ENCODE data around the gene PRRT1B.

Gene PRRT1B

DNA sequence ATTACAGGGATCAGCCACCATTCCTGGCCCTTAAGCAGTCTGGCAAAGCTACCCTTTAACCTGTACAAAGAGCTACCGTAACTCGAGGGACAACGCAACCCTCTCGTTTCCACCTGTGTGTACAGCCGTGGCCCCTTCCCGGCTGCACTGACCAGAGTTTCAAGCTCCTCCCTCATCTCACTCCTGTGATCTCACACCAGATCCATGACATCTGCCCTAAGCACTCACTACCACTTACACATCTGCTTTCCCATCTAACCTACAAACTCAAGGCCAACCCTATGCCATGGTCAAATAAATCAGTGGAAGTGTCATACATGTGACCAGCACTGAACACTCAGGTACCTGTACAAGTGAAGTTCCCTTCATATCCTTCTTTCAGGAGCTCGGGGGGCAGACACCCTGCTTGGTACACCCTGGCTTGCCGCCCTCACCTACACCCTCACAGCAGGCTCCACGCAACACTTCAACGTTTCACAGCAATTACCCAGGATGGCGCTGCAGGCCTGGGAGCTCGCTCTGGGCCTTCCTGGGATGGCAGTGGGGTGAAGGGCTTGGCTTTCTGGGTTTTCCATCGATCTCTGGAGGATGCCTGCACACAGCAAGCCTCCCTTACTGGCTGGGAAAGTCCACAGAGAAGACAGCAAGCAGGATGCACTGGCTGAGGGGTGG, 61.7 kb downstream of the PRRT1B start:
- H3K27ac ChIP-seq (ENCODE audit: low read length), result no peak overlapping the region
- peaks cover 25% of the 10 kb centered on the region for H3K79me2 ChIP-seq (ENCODE audit: low read length)
- H2AFZ ChIP-seq (ENCODE audit: low read depth, low read length), result no peak overlapping the region
- H3K4me2 ChIP-seq (ENCODE audit: low read length), result no peak overlapping the region
- no peaks in the 10 kb centered on the region for H3K4me1 ChIP-seq (ENCODE audit: low read length)
- H3K4me3 ChIP-seq (ENCODE audit: low read length), result no peak overlapping the region
- no peak for TF ChIP-seq EZH2phosphoT487 (IDR thresholded peaks at IDR 0.05; ENCODE audit: low read depth)
- TF ChIP-seq, protein P1, sequence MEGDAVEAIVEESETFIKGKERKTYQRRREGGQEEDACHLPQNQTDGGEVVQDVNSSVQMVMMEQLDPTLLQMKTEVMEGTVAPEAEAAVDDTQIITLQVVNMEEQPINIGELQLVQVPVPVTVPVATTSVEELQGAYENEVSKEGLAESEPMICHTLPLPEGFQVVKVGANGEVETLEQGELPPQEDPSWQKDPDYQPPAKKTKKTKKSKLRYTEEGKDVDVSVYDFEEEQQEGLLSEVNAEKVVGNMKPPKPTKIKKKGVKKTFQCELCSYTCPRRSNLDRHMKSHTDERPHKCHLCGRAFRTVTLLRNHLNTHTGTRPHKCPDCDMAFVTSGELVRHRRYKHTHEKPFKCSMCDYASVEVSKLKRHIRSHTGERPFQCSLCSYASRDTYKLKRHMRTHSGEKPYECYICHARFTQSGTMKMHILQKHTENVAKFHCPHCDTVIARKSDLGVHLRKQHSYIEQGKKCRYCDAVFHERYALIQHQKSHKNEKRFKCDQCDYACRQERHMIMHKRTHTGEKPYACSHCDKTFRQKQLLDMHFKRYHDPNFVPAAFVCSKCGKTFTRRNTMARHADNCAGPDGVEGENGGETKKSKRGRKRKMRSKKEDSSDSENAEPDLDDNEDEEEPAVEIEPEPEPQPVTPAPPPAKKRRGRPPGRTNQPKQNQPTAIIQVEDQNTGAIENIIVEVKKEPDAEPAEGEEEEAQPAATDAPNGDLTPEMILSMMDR (IDR thresholded peaks at IDR 0.05; ENCODE audit: low read depth, low read length), result no peak
- H3K27me3 ChIP-seq (ENCODE audit: low read depth, low read length), result no peaks in the 10 kb centered on the region
- no peak overlapping the region for H3K9ac ChIP-seq (ENCODE audit: low read length)
- H3K36me3 ChIP-seq (replicated peaks; ENCODE audit: low read depth, low read length), result peaks cover 91% of the 10 kb centered on the region
- H4K20me1 ChIP-seq (ENCODE audit: insufficient read depth, low read length), result peaks cover 22% of the 10 kb centered on the region
- H3K9me3 ChIP-seq (ENCODE audit: insufficient read depth, low read length), result no peaks in the 10 kb centered on the region

DNA sequence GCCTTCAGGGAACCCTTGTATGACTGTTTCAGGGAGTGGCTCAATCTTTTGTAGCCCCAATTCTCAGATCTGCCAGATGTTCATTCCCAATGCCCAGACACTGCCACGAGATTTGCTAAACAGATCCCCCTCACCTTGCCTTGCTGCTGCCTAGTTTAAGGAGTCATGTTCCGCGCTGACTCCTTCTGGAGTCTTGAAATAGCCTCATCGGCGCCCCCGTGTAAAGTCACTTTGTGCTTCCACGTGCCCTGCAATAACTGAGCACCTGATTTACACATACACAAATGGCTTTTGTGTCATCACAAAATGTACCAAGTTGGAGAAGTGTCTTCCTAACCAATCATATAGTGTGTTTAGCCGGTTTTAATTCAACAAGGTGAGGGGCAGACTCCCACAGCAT, 62.3 kb downstream of the PRRT1B start:
- peaks cover 91% of the 10 kb centered on the region for H3K36me3 ChIP-seq (replicated peaks; ENCODE audit: low read depth, low read length)
- no peak overlapping the region for H3K9ac ChIP-seq (ENCODE audit: low read length)

GRCh38 chr9:131608493-131609037, 63.2 kb downstream of the PRRT1B start:
- Histone ChIP-seq H3K4me1 (ENCODE audit: low read length) (no peaks in the 10 kb centered on the region), H2AFZ (ENCODE audit: low read depth, low read length) (no peak overlapping the region), H3K27ac (ENCODE audit: low read length) (no peak overlapping the region), H3K27me3 (ENCODE audit: low read depth, low read length) (no peaks in the 10 kb centered on the region), H4K20me1 (ENCODE audit: insufficient read depth, low read length) (peaks cover 9% of the 10 kb centered on the region; the same call in 1 of the 2 replicates), H3K36me3 (replicated peaks; ENCODE audit: low read depth, low read length) (peaks cover 91% of the 10 kb centered on the region), H3K4me2 (ENCODE audit: low read length) (no peak overlapping the region), H3K4me3 (ENCODE audit: low read length) (no peak overlapping the region), H3K9me3 (ENCODE audit: insufficient read depth, low read length) (no peaks in the 10 kb centered on the region), H3K9ac (ENCODE audit: low read length) (no peak overlapping the region), H3K79me2 (ENCODE audit: low read length) (peaks cover 27% of the 10 kb centered on the region)
- TF ChIP-seq, protein P1 (IDR thresholded peaks at IDR 0.05; ENCODE audit: low read depth, low read length), result no peak
- TF ChIP-seq EZH2phosphoT487 (IDR thresholded peaks at IDR 0.05; ENCODE audit: low read depth), result no peak

More for the DNA sequence above, 62.3 kb downstream of the PRRT1B start:
- Histone ChIP-seq H3K4me2 (ENCODE audit: low read length) (no peak overlapping the region), H3K79me2 (ENCODE audit: low read length) (peaks cover 25% of the 10 kb centered on the region), H3K4me3 (ENCODE audit: low read length) (no peak overlapping the region), H3K27me3 (ENCODE audit: low read depth, low read length) (no peaks in the 10 kb centered on the region), H2AFZ (ENCODE audit: low read depth, low read length) (no peak overlapping the region), H3K27ac (ENCODE audit: low read length) (no peak overlapping the region), H4K20me1 (ENCODE audit: insufficient read depth, low read length) (peaks cover 16% of the 10 kb centered on the region), H3K4me1 (ENCODE audit: low read length) (no peaks in the 10 kb centered on the region), H3K9me3 (ENCODE audit: insufficient read depth, low read length) (no peaks in the 10 kb centered on the region)
- no peak for TF ChIP-seq EZH2phosphoT487 (IDR thresholded peaks at IDR 0.05; ENCODE audit: low read depth)
- TF ChIP-seq, protein P1 (IDR thresholded peaks at IDR 0.05; ENCODE audit: low read depth, low read length), result no peak

All from OCI-LY3 (cell line).